GM12875 (cell line): Measurements from ENCODE around the gene PFKFB1.

Source experiments
- H3K4me3 ChIP-seq: one replicate; pipeline ENCODE4 v1.5.1; 2011; ENCODE audit warnings: low read depth, low read length, control low read depth
- CTCF ChIP-seq: IDR thresholded peaks from 2 replicates; pipeline ENCODE4 v1.5.1; 2011; ENCODE audit warnings: low read depth, mild to moderate bottlenecking, control low read depth, inconsistent platforms, low read length, moderate library complexity, borderline replicate concordance; ENCODE audit not compliant: insufficient read depth

Gene PFKFB1

GRCh38 chrX:54891573-54891972 lies 102.4 kb downstream of the PFKFB1 start:
- TF ChIP-seq CTCF, result peak; percentile 37; the same call in 1 of the 2 replicates
- no peak overlapping the region for H3K4me3 ChIP-seq

- no peak overlapping the region for H3K4me3 ChIP-seq
- TF ChIP-seq CTCF, result no peak
These were observed 108.2 kb downstream of the PFKFB1 start for GRCh38 chrX:54885740-54886139.
